ENCODE results near the gene MRS2.
"Not testable (repeated sequence)": the region's sequence is repeated elsewhere in the genome, so short reads cannot be mapped to it uniquely, and the experiment has no call there.

DNA sequence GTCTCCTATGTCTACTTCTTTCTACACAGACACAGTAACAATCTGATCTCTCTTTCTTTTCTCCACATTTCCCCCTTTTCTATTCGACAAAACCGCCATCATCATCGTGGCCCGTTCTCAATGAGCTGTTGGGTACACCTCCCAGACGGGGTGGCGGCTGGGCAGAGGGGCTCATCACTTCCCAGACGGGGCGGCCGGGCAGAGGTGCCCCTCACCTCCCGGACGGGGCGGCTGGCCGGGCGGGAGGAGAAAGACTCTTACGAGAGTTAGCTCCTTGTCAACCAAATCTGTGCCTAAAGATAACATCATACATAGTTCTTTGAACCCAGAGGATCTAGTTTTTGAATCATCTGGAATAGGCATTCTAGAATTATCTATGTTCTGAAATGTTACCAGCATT is 11.8 kb downstream of the MRS2 start:
- TF ChIP-seq POLR2A (IDR thresholded peaks at IDR 0.05), result not testable (repeated sequence)
- TF ChIP-seq, protein P1, sequence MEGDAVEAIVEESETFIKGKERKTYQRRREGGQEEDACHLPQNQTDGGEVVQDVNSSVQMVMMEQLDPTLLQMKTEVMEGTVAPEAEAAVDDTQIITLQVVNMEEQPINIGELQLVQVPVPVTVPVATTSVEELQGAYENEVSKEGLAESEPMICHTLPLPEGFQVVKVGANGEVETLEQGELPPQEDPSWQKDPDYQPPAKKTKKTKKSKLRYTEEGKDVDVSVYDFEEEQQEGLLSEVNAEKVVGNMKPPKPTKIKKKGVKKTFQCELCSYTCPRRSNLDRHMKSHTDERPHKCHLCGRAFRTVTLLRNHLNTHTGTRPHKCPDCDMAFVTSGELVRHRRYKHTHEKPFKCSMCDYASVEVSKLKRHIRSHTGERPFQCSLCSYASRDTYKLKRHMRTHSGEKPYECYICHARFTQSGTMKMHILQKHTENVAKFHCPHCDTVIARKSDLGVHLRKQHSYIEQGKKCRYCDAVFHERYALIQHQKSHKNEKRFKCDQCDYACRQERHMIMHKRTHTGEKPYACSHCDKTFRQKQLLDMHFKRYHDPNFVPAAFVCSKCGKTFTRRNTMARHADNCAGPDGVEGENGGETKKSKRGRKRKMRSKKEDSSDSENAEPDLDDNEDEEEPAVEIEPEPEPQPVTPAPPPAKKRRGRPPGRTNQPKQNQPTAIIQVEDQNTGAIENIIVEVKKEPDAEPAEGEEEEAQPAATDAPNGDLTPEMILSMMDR (IDR thresholded peaks at IDR 0.05), result not testable (repeated sequence)
